GM12873 (cell line): ENCODE measurements around the gene GPR141.

Experiments used
- CTCF ChIP-seq: IDR thresholded peaks from 2 replicates; pipeline ENCODE4 v1.5.1; 2012; ENCODE audit warnings: low read depth, mild to moderate bottlenecking, moderate library complexity, low read length, control low read depth; ENCODE audit not compliant: insufficient read depth; ENCODE audit errors: missing control alignments

Gene GPR141

GRCh38 chr7:37771342-37771741, 87.8 kb downstream of the GPR141 start:
- TF ChIP-seq CTCF = no peak

DNA sequence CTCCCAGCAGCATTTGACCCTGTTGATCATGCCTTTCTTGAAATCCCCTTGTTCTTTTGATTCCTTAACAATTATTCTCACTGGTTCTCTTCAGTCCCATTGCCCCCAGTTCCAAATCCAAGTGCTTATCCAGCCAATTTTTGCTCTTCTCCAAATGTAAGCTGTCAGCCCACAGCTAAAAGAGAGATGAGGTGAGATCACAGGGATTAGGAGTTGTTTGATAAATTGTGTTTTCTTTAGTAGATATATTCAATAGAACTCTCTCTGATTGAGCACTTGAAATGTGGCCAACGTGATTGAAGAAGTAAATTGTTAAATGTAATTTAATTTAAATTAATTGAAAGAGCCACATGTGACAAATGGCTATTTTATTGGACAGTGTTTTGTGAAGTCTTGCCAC, 88.2 kb downstream of the GPR141 start:
- TF ChIP-seq CTCF = no peak

DNA sequence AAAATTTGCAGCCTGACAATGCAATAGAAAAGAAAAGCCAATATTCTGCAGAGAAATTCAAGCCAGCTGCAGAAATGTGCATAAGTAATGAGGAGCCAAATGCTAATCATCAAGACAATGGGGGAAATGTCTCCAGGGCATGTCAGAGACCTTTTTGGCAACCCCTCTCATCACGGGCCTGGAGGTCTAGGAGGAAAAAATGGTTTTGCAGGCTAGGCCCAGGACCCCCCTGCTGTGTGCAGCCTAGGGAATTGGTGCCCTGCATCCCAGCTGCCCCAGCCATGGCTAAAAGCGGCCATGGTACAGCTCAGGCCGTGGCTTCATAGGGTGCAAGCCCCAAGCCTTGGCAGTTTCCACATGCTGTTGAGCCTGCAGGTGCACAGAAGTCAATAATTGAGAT, 92.4 kb downstream of the GPR141 start:
- TF ChIP-seq CTCF = no peak

- TF ChIP-seq CTCF = no peak
Measured at GRCh38 chr7:37781156-37781555, 97.6 kb downstream of the GPR141 start.

- no peak for TF ChIP-seq CTCF
Measured at GRCh38 chr7:37782166-37782565, 98.6 kb downstream of the GPR141 start.

DNA sequence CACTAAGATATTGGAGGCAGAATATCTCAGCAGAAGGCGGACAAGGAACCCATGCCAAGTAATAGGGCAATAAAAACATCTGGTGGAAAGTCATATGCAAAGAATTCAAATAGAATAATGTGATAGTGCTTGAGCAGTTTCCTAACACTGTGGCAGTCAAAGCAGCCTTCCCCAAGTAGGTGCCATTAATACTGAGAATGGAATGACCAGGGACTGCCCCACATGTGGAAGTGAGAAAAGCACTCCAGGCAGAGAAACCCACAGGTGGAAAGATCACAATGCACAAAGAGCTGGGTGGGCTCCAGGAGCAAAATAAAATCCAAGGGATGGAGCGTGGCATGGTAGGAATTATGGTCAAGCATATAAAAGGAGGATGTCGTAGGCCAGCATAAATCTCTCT, 100.4 kb downstream of the GPR141 start:
- no peak for TF ChIP-seq CTCF

GRCh38 chr7:37786741-37787569, 103.4 kb downstream of the GPR141 start:
- no peak for TF ChIP-seq CTCF
